Measurements from ENCODE around the gene INAVA.

The INAVA gene

DNA sequence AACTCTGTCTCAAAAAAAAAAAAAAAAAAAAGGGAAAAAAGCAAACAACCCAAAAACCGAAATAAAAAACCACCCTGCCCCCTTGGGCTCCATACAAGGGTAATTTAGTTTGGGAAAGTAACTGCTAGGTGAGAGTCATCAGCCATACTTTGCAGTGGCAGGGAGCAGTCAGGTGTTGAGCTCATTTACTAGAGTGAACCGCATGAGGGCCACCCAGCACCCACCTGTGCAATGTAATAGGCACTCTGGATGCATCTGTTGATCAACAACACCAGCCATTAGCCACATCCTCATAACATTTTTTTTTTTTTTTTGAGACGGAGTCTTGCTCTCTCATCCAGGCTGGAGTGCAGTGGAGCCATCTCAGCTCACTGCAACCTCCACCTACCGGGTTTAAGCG lies 9.1 kb downstream of the INAVA start:
- DNase-seq = no peak
- Histone ChIP-seq H3K36me3 (peaks cover 23% of the 10 kb centered on the region), H3K27me3 (ENCODE audit: insufficient read depth, low read depth, severe bottlenecking) (no peaks in the 10 kb centered on the region), H3K4me3 (ENCODE audit: low read depth, low read length) (no peak overlapping the region), H3K9me3 (ENCODE audit: severe bottlenecking) (no peaks in the 10 kb centered on the region), H3K27ac (no peak overlapping the region)
- no peak for TF ChIP-seq CTCF (IDR thresholded peaks at IDR 0.05; ENCODE audit: low read depth, low read length)

DNA sequence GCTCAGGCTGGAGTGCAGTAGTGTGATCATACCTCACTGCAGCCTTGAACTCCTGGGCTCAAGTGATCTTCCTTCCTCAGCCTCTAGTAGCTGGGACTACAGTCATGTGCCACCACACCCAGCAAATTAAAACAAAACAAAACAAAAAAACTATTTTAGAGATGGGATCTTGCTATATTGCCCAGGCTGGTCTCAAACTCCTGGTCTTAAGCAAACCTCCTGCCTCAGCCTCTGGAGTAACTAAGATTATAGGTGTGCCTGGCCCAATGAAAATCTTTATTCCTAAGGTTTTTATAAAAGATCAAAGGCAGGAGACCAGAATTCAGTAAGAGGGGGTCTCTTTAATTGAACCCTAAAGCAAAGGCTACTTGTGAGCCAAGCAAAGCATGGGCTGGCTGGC lies 10.1 kb downstream of the INAVA start:
- Histone ChIP-seq H3K4me3 (ENCODE audit: low read depth, low read length) (no peak overlapping the region), H3K27ac (no peak overlapping the region), H3K36me3 (peaks cover 29% of the 10 kb centered on the region), H3K9me3 (ENCODE audit: severe bottlenecking) (no peaks in the 10 kb centered on the region), H3K27me3 (ENCODE audit: insufficient read depth, low read depth, severe bottlenecking) (no peaks in the 10 kb centered on the region)
- TF ChIP-seq CTCF (IDR thresholded peaks at IDR 0.05; ENCODE audit: low read depth, low read length) = no peak
- no peak for DNase-seq

GRCh38 chr1:200905411-200906052 lies 10.8 kb downstream of the INAVA start:
- Histone ChIP-seq H3K4me3 (ENCODE audit: low read depth, low read length) (no peak overlapping the region), H3K27me3 (ENCODE audit: insufficient read depth, low read depth, severe bottlenecking) (no peaks in the 10 kb centered on the region), H3K36me3 (peaks cover 24% of the 10 kb centered on the region), H3K9me3 (ENCODE audit: severe bottlenecking) (no peaks in the 10 kb centered on the region), H3K27ac (no peak overlapping the region)
- no peak for DNase-seq
- no peak for TF ChIP-seq CTCF (IDR thresholded peaks at IDR 0.05; ENCODE audit: low read depth, low read length)

DNA sequence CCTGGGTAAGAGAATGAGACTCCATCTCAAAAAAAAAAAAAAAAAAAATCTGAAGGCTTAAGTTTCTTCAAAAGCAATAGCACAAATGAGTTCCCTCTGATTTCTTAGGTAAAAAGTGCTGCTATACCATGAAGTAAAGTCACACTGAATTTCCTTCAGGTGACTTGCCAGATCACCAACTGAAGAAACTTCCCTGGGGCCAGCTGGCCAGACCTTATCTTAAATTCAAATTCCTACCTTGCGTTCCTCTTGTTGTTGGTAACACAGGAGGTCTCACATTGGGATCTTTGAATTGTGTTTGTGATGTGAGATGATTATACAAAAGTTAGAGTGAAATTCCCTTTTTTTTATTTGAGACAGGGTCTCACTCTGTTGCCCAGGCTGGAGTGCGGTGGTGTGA lies 11.8 kb downstream of the INAVA start:
- Histone ChIP-seq H3K27me3 (ENCODE audit: insufficient read depth, low read depth, severe bottlenecking) (no peaks in the 10 kb centered on the region), H3K27ac (no peak overlapping the region), H3K4me3 (ENCODE audit: low read depth, low read length) (no peak overlapping the region), H3K9me3 (ENCODE audit: severe bottlenecking) (no peaks in the 10 kb centered on the region), H3K36me3 (peaks cover 21% of the 10 kb centered on the region)
- no peak for DNase-seq
- TF ChIP-seq CTCF (IDR thresholded peaks at IDR 0.05; ENCODE audit: low read depth, low read length) = no peak

DNA sequence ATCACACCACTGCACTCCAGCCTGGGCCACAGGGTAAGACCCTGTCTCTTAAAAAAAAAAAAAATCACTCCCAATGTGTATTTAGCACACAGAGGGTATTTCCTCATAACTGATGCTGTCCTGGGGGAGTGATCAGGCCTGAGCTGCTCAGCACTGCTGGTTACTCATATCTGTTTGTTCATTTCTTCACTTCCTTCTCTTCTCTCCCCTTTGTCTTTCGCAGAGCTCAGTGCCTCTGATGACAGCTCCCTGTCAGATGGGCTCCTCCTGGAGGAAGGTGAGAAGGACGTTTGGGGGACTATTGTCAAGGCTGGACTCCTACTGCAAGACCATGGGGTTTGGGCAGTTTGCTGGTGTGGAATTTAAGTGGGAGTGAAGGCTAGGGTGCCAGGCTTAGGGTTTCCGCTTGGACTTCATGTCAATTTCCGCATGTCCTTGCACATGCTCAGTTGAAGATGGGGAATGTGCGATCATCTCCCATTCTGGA lies 13.0 kb downstream of the INAVA start:
- H3K9me3 ChIP-seq (ENCODE audit: severe bottlenecking) = no peaks in the 10 kb centered on the region
- no peak overlapping the region for H3K27ac ChIP-seq
- no peak overlapping the region for H3K4me3 ChIP-seq (ENCODE audit: low read depth, low read length)
- no peak for TF ChIP-seq CTCF (IDR thresholded peaks at IDR 0.05; ENCODE audit: low read depth, low read length)
- H3K36me3 ChIP-seq = peaks cover 17% of the 10 kb centered on the region
- no peaks in the 10 kb centered on the region for H3K27me3 ChIP-seq (ENCODE audit: insufficient read depth, low read depth, severe bottlenecking)
- DNase-seq = no peak

All from WERI-Rb-1 (cell line).